ENCODE measurements around the gene EXOSC2. TPM values are rescaled to one million over a fixed set of nuclear protein-coding genes. Genes with fewer than 3 reads are reported as not detected.

The EXOSC2 gene
- total RNA-seq, 2 experiments from 2014 or later = 65.0 to 89.9 TPM

GRCh38 chr9:130659699-130660248 is 33.8 kb upstream of the EXOSC2 start:
- no peak overlapping the region for H3K4me2 ChIP-seq (ENCODE audit: low read length)
- H3K27ac ChIP-seq (ENCODE audit: low read depth, low read length, poor library complexity, severe bottlenecking) = no peak overlapping the region
- no peak overlapping the region for H3K4me3 ChIP-seq (ENCODE audit: low read depth, low read length, poor library complexity, severe bottlenecking)
- intact Hi-C loops (cut with micrococcal nuclease; ENCODE audit: unreplicated experiment) = no loop called here
- H3K4me1 ChIP-seq (ENCODE audit: insufficient read depth, low read length, poor library complexity, severe bottlenecking) = no peaks in the 10 kb centered on the region
- no peaks in the 10 kb centered on the region for H3K9me2 ChIP-seq (ENCODE audit: insufficient read depth, low read length)
- TF ChIP-seq CTCF (conservative IDR thresholded peaks at IDR 0.05; ENCODE audit: low read length) = no peak
- TF ChIP-seq EZH2phosphoT487 (IDR thresholded peaks at IDR 0.05; ENCODE audit: borderline replicate concordance, low read depth, low read length) = no peak
- BruUV-seq (replicated peaks) = no TSS peak
- POLR2A ChIA-PET = no interaction called here
- no peaks in the 10 kb centered on the region for H3K36me3 ChIP-seq (ENCODE audit: insufficient read depth, low read length)
- no peaks in the 10 kb centered on the region for H3K9me3 ChIP-seq (ENCODE audit: low read length)
- CTCF ChIA-PET (ENCODE audit: unreplicated experiment) = no interaction called here
- H4K20me1 ChIP-seq (ENCODE audit: insufficient read depth, low read length) = no peaks in the 10 kb centered on the region; the same call in 1 of the 2 replicates
- no peaks in the 10 kb centered on the region for H3K79me2 ChIP-seq (ENCODE audit: insufficient read depth, low read depth, low read length)
- H2AFZ ChIP-seq (ENCODE audit: low read length) = no peak overlapping the region
- DNase-seq (ENCODE audit: low spot score) = no peak

GRCh38 chr9:130660326-130660682 is 33.3 kb upstream of the EXOSC2 start:
- H4K20me1 ChIP-seq (ENCODE audit: insufficient read depth, low read length) = no peaks in the 10 kb centered on the region; the same call in 1 of the 2 replicates
- H3K27ac ChIP-seq (ENCODE audit: low read depth, low read length, poor library complexity, severe bottlenecking) = no peak overlapping the region
- no peak for DNase-seq (ENCODE audit: low spot score)
- no TSS peak for BruUV-seq (replicated peaks)
- no peaks in the 10 kb centered on the region for H3K9me3 ChIP-seq (ENCODE audit: low read length)
- intact Hi-C loops (cut with micrococcal nuclease; ENCODE audit: unreplicated experiment) = no loop called here
- H2AFZ ChIP-seq (ENCODE audit: low read length) = no peak overlapping the region
- TF ChIP-seq CTCF (conservative IDR thresholded peaks at IDR 0.05; ENCODE audit: low read length) = no peak
- TF ChIP-seq EZH2phosphoT487 (IDR thresholded peaks at IDR 0.05; ENCODE audit: borderline replicate concordance, low read depth, low read length) = no peak
- ChIA-PET CTCF (ENCODE audit: unreplicated experiment) (no interaction called here), POLR2A (no interaction called here)
- H3K79me2 ChIP-seq (ENCODE audit: insufficient read depth, low read depth, low read length) = no peaks in the 10 kb centered on the region
- H3K4me1 ChIP-seq (ENCODE audit: insufficient read depth, low read length, poor library complexity, severe bottlenecking) = no peaks in the 10 kb centered on the region
- H3K4me2 ChIP-seq (ENCODE audit: low read length) = no peak overlapping the region
- H3K4me3 ChIP-seq (ENCODE audit: low read depth, low read length, poor library complexity, severe bottlenecking) = no peak overlapping the region
- no peaks in the 10 kb centered on the region for H3K9me2 ChIP-seq (ENCODE audit: insufficient read depth, low read length)
- H3K36me3 ChIP-seq (ENCODE audit: insufficient read depth, low read length) = no peaks in the 10 kb centered on the region

- CTCF ChIA-PET (ENCODE audit: unreplicated experiment) = no interaction called here
- H3K79me2 ChIP-seq (ENCODE audit: insufficient read depth, low read depth, low read length) = no peaks in the 10 kb centered on the region
- H3K9me2 ChIP-seq (ENCODE audit: insufficient read depth, low read length) = no peaks in the 10 kb centered on the region
- H3K36me3 ChIP-seq (ENCODE audit: insufficient read depth, low read length) = no peaks in the 10 kb centered on the region
- H3K27ac ChIP-seq (ENCODE audit: low read depth, low read length, poor library complexity, severe bottlenecking) = no peak overlapping the region
- no peak for DNase-seq (ENCODE audit: low spot score)
- no peak overlapping the region for H3K4me3 ChIP-seq (ENCODE audit: low read depth, low read length, poor library complexity, severe bottlenecking)
- no peak overlapping the region for H2AFZ ChIP-seq (ENCODE audit: low read length)
- POLR2A ChIA-PET = no interaction called here
- TF ChIP-seq EZH2phosphoT487 (IDR thresholded peaks at IDR 0.05; ENCODE audit: borderline replicate concordance, low read depth, low read length) (no peak), CTCF (conservative IDR thresholded peaks at IDR 0.05; ENCODE audit: low read length) (no peak)
- intact Hi-C loops (cut with micrococcal nuclease; ENCODE audit: unreplicated experiment) = no loop called here
- BruUV-seq (replicated peaks) = no TSS peak
- H3K4me2 ChIP-seq (ENCODE audit: low read length) = no peak overlapping the region
- no peaks in the 10 kb centered on the region; the same call in 1 of the 2 replicates for H4K20me1 ChIP-seq (ENCODE audit: insufficient read depth, low read length)
- H3K4me1 ChIP-seq (ENCODE audit: insufficient read depth, low read length, poor library complexity, severe bottlenecking) = no peaks in the 10 kb centered on the region
- no peaks in the 10 kb centered on the region for H3K9me3 ChIP-seq (ENCODE audit: low read length)
Measured at GRCh38 chr9:130660683-130661450, 32.7 kb upstream of the EXOSC2 start.

Measured in OCI-LY7 (cell line).